HG02943 (cell line): ENCODE results near the gene ST8SIA4.

Experiments
- ATAC-seq: cut with Tn5 transposase; IDR thresholded peaks from one replicate; pipeline ENCODE4 v1.9.1; 2021; ENCODE audit warnings: mild to moderate bottlenecking, low read depth, moderate library complexity; ENCODE audit not compliant: unreplicated experiment

The ST8SIA4 gene

DNA sequence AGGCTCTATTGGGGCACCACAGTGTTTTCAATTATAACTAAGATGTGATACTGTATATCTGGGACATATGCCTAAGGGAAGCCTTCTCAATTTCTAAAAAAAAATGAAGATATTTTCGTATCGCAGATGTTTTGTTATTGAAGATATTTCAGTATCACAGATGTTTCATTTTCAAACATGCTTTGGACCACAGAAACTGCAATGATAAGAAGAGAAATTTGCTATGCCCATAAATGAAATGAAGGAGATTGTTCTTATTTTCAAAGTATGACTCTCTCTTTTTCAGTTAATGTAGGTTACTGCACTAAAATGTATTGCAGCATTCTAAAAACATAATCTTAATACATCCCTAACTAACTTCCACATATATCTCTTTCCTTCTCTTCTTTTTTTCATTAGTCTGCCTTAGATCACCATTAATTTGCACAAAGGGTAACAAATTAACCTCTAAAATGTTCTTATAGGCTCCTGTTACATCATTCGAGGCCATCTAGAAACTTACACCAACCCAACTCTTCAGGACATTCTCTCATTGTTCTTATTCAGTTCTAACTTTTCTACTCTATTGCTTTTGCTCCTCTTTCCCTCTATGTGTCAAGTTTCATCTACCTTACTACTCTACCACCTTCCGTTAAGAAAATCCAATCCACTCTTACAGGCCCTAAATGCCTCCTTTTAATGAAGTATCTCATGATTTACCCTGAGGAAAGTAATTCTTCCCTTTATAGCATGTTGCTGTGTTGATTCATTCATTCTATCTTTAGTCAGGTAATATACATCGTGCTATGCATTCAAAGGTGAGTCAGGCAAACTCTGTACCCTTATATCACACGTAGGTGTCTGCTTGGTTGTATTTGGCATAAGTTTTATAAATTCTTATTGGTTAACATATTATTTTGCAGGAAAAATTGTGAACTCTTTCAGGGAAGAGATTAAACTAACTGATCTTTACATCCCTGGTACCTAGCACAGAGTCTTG lies 70.5 kb downstream of the ST8SIA4 start:
- peak; percentile 41 for ATAC-seq

- ATAC-seq: no peak
These were observed 74.2 kb downstream of the ST8SIA4 start for GRCh38 chr5:100828898-100829356.

DNA sequence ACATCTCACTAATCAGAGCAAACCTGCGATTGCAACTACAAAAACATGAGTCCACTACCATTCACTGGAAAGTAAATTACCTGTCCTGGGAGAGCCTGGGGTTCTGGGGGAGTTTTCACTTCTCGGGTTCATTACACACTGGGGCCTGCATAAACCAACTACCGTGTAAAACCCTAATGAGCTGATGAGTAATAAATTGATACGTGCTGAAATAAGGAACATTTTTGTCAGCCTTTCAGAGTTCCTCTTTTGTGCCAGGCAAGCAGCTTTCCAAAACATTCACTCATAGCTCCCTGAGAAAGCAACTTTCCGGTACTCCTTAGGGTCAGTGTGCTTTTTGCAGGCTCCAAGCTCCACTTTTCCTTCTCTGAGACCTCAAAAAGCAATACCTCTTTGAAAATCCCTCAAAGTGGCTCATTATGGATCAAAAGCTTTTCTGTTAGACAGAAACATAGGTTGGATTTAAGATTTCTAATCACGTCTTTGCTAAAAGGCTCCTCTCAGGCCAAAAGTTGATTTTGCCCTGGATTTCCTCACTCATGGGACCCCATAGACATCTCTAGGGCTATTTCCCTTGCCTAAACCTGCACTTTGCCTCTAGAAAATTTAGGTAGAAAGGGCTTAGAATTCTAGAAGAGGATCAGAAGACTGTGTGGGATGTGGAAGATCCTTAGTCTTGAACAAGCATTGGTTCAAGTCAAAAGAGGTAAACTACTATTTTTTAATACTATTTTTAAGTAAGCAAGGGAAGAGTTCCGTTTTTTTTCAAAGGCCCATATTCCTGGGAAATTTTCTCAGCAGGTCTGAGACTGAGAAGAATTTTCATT lies 74.8 kb downstream of the ST8SIA4 start:
- peak; percentile 60 for ATAC-seq

- peak; percentile 24 for ATAC-seq
These were observed 75.6 kb downstream of the ST8SIA4 start for GRCh38 chr5:100827481-100827889.

- no peak for ATAC-seq
These were observed 76.9 kb downstream of the ST8SIA4 start for GRCh38 chr5:100826133-100826532.

DNA sequence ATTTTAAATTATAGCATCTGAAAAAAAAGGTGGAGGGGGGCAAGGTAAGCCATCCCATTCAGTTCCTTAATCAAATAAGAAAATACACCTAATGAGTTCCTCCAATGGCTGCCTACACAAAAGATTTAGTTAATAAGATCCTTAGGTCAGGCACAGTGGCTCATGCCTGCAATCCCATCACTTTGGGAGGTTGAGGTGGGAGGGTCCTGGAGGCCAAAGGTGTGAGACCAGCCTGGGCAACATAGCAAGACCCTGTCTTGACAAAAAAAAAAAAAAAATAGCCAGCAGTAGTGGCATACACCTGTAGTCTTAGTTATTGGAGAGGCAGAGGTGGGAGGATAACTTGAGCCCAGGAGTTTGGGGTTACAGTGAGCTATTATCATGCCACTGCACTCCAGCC lies 78.4 kb downstream of the ST8SIA4 start:
- no peak for ATAC-seq

GRCh38 chr5:100823812-100824211 lies 79.3 kb downstream of the ST8SIA4 start:
- no peak for ATAC-seq

GRCh38 chr5:100821751-100822150 lies 81.3 kb downstream of the ST8SIA4 start:
- no peak for ATAC-seq

GRCh38 chr5:100818340-100818739 lies 84.7 kb downstream of the ST8SIA4 start:
- no peak for ATAC-seq

DNA sequence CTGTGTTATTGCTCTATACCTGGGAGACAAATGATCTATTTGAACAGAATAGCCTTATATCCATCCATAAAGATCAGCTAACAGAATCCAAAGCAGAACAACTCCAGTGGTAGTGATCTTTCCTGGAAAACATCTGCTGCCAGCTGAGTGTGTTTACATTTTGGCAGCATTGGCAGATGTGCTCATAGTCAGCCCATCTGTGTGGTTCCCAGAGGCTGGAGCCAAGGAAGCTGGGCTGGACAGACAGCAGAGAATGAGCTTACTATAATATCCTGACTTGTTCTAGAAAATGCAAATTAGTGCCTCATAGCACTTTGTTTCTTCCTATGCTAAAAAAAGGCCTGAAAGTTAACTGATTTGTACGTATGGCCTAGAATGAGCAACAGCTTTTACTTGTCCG lies 99.7 kb downstream of the ST8SIA4 start:
- ATAC-seq: no peak

- no peak for ATAC-seq
These were observed 100.9 kb downstream of the ST8SIA4 start for GRCh38 chr5:100802208-100802607.

GRCh38 chr5:100800562-100800961 lies 102.5 kb downstream of the ST8SIA4 start:
- ATAC-seq: peak; percentile 75

DNA sequence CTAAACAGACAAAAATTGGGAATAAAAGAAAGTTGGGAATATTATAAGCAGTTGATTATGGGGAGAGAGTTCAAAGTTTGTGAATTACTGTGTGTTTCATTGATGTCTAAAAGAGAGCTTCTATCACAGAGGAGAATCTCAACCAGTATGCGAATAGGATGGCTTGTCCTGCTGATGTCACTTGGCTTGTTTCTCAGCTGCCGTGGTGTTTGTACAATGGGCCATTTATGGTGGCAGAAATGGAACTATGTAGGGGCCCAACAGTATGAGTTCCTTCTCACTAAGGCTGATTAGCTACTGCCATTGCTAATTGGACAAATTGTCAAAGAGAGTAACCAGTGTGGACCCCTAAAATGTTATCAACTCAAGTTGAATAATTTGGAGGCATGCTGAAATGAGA lies 103.9 kb downstream of the ST8SIA4 start:
- no peak for ATAC-seq

DNA sequence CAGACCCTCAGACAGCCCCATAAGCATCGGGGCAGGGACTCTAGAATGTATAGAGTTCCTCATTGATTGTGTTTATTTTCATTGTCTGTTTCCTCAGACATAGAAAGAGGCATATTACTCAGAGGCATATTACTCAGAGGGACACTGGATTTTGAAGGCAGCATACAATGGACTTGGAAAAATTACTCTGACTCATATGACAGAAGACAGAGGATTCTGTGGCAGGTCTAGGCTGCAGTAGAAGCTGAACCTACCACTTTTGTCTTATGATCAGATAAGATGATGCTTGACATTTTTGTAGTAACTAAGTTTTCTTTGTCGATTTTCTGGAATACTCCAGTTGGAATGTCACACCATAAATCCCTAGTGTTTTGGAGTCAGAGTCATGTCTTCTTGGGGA lies 105.2 kb downstream of the ST8SIA4 start:
- no peak for ATAC-seq

GRCh38 chr5:100796851-100797250 lies 106.2 kb downstream of the ST8SIA4 start:
- ATAC-seq: no peak

DNA sequence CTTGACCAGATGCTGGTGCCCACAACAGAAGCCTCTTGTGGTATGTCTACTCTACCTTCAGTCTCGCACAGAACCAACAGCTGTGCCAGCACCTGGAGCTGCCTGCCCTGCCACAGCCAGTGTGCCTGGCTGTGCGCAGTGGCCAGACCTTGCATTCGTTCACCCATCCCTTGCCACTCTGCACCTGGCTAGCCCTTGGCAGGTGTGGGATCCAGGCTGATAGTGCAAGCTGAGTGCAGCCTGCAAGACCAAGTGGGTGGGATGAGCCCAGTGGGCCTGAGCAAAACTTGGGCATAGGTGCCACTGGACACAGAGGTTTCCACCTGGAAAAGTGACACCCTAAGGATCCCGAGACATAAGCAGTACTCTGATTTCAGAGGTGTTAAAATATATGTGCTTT lies 108.2 kb downstream of the ST8SIA4 start:
- no peak for ATAC-seq

- no peak for ATAC-seq
These were observed 108.9 kb downstream of the ST8SIA4 start for GRCh38 chr5:100794218-100794617.

DNA sequence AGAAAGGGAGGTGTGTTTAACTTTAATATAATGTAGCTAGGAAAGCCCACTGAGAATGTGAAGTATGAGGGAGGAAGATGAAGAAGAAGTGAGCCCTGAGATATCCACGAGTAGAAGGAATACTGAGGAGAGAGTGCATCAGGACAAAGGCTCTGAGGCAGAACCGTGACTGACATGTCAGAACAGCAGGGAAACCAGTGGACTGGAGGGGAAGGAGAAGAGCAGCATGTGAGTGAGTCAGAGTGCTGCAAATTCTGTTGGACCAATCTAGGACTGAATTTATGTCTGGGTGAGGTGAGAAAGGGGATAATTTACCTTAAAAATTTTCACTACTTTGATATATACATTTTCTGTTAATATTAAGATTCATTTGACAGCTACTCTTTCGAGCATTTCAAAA lies 110.3 kb downstream of the ST8SIA4 start:
- ATAC-seq: no peak

GRCh38 chr5:100791391-100791790 lies 111.7 kb downstream of the ST8SIA4 start:
- no peak for ATAC-seq

- ATAC-seq: no peak
These were observed 112.1 kb downstream of the ST8SIA4 start for GRCh38 chr5:100790951-100791350.

GRCh38 chr5:100790170-100790665 lies 112.9 kb downstream of the ST8SIA4 start:
- peak; percentile 76 for ATAC-seq
